Panc1 (cell line): ENCODE measurements around the gene CUL1. TPM values are rescaled to one million over a fixed set of nuclear protein-coding genes. Genes with fewer than 3 reads are reported as not detected.

Experiments
- ATAC-seq: fragments of 200-7000 bp; cut with Tn5 transposase; 2 replicates; pipeline ENCODE4 v1.9.1; 2020; ENCODE audit warnings: mild to moderate bottlenecking, moderate library complexity
- BruUV-seq: library from RNA; stranded (reverse); fragments of 400-500 nt; replicated peaks from 2 replicates; lab custom pipeline; 2021; lab: Mats Ljungman, UMichigan
- CTCF ChIA-PET: fragments of 300-600 bp; sonication (Branson Sonifier 250); formaldehyde crosslinking; loops from one replicate; lab custom pipeline; 2022; ENCODE audit warnings: antibody characterized with exemption; lab: Charles Lee
- POLR2A ChIA-PET: fragments of 300-600 bp; sonication (Branson Sonifier 250); formaldehyde crosslinking; loops from one replicate; lab custom pipeline; 2022; ENCODE audit warnings: antibody characterized with exemption; lab: Charles Lee
- DNase-seq: peaks from one replicate; pipeline ENCODE4 v3.0.0-alpha.2; 2010; ENCODE audit warnings: low read depth, low spot score
- H3K27ac ChIP-seq: 2 replicates; pipeline ENCODE4 v1.5.1; 2011; ENCODE audit warnings: mild to moderate bottlenecking, low read length, inconsistent platforms
- H3K27me3 ChIP-seq: fragments of 200-500 bp; sonication (Bioruptor generic); 2 replicates; pipeline ENCODE4 v1.6.0; 2014; ENCODE audit warnings: low read length, inconsistent platforms; ENCODE audit not compliant: control insufficient read depth, insufficient read depth
- H3K36me3 ChIP-seq: fragments of 200-500 bp; sonication (Bioruptor generic); 2 replicates; pipeline ENCODE4 v1.5.1; 2014; ENCODE audit warnings: inconsistent platforms, mild to moderate bottlenecking, low read length, moderate library complexity; ENCODE audit not compliant: control insufficient read depth, insufficient read depth
- H3K4me1 ChIP-seq: 2 replicates; pipeline ENCODE4 v1.5.1; 2011; ENCODE audit warnings: inconsistent platforms, mild to moderate bottlenecking, low read length, moderate library complexity; ENCODE audit not compliant: control insufficient read depth, insufficient read depth
- H3K4me3 ChIP-seq, 2 experiments: 2 replicates each; pipeline ENCODE4 v1.5.1; 2011 to 2012; ENCODE audit warnings: low read depth in 2 of 2, low read length in 2 of 2, mild to moderate bottlenecking in 2 of 2, inconsistent platforms in 1 of 2, moderate library complexity in 1 of 2
- H3K9me3 ChIP-seq: fragments of 200-500 bp; sonication (Bioruptor generic); 2 replicates; pipeline ENCODE4 v1.5.1; 2014; ENCODE audit warnings: low read depth, mild to moderate bottlenecking, inconsistent platforms, low read length, moderate library complexity; ENCODE audit not compliant: control insufficient read depth, insufficient read depth
- POLR2AphosphoS5 ChIP-seq: IDR thresholded peaks from 2 replicates; pipeline ENCODE4 v1.6.1; 2012; ENCODE audit warnings: mild to moderate bottlenecking, low read depth, low read length, moderate library complexity
- SIN3A ChIP-seq: IDR thresholded peaks from 2 replicates; pipeline ENCODE4 v1.6.1; 2012; ENCODE audit warnings: low read depth, mild to moderate bottlenecking, low read length, moderate library complexity, borderline replicate concordance; ENCODE audit not compliant: insufficient read depth
- TCF7L2 ChIP-seq: IDR thresholded peaks from 2 replicates; pipeline ENCODE4 v1.6.1; 2011; ENCODE audit warnings: mild to moderate bottlenecking, low read depth, low read length, inconsistent platforms
- in situ Hi-C: cut with HindIII; loops from 2 replicates; pipeline ENCODE4 v1.10.0; 2016; ENCODE audit warnings: low sequenced_read_pairs, low pct_unique_long_range_greater_than_20kb
- intact Hi-C: fragments of 100-400 bp; cut with micrococcal nuclease; formaldehyde crosslinking; loops from one replicate; pipeline ENCODE4 v1.10.0; 2022; ENCODE audit not compliant: unreplicated experiment
- total RNA-seq: library from RNA; stranded (reverse); gene quantifications from one replicate; pipeline ENCODE4 v1.2.1, GENCODE V29; 2021; ENCODE audit not compliant: unreplicated experiment
- TF ChIP-seq, protein P1 (sequence below): fragments of 450-650 bp; IDR thresholded peaks from 2 replicates; pipeline ENCODE4 v1.5.1; 2017; ENCODE audit warnings: mild to moderate bottlenecking
- TF ChIP-seq, protein P2 (sequence below), 2 experiments: IDR thresholded peaks; 2 replicates each; pipeline ENCODE4 v1.6.1; 2011 to 2012; ENCODE audit warnings: low read depth in 2 of 2, control low read depth in 1 of 2, low read length in 1 of 2, mild to moderate bottlenecking in 1 of 2, moderate library complexity in 1 of 2; ENCODE audit not compliant: insufficient read depth in 1 of 2

The CUL1 gene
- total RNA-seq, 1 experiment from 2014 or later, result 60.6 TPM

DNA sequence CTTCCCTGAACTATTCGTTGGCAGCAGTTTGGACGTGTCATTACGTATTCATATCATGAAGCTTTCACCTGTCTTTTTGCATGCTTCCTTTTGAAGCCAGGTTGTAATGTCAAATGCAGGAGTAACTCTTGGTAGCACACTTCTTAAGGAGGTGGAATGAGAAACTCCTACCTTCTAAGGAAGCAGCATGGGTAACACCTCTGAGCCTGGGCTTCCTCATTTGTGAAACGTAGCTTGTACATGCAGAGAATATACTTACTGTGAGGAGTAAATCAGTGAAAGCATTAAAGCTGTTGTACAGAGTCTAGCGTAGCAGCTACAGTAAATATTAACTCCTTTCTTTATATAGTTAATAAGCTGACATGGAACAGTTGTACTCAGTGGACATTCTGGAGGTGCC, 21.1 kb downstream of the CUL1 start:
- ChIA-PET CTCF (no interaction called here), POLR2A (interaction anchor here (0.6 to 0.7 kb wide), 2 partner anchors 11 to 268 kb away, joined by 3 read pairs; no protein-coding TSS in a partner anchor)
- intact Hi-C loops (no loop called here), in situ Hi-C loops (no loop called here)
- Histone ChIP-seq H3K36me3 (no peaks in the 10 kb centered on the region), H3K4me1 (peaks cover 4% of the 10 kb centered on the region; the same call in 1 of the 2 replicates), H3K27ac (no peak overlapping the region), H3K27me3 (no peaks in the 10 kb centered on the region), H3K4me3 (no peak overlapping the region), H3K9me3 (no peaks in the 10 kb centered on the region)
- TF ChIP-seq POLR2AphosphoS5, result no peak
- TF ChIP-seq, protein P1, sequence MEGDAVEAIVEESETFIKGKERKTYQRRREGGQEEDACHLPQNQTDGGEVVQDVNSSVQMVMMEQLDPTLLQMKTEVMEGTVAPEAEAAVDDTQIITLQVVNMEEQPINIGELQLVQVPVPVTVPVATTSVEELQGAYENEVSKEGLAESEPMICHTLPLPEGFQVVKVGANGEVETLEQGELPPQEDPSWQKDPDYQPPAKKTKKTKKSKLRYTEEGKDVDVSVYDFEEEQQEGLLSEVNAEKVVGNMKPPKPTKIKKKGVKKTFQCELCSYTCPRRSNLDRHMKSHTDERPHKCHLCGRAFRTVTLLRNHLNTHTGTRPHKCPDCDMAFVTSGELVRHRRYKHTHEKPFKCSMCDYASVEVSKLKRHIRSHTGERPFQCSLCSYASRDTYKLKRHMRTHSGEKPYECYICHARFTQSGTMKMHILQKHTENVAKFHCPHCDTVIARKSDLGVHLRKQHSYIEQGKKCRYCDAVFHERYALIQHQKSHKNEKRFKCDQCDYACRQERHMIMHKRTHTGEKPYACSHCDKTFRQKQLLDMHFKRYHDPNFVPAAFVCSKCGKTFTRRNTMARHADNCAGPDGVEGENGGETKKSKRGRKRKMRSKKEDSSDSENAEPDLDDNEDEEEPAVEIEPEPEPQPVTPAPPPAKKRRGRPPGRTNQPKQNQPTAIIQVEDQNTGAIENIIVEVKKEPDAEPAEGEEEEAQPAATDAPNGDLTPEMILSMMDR, result no peak
- ATAC-seq (no peak), DNase-seq (no peak)
- no TSS peak for BruUV-seq

DNA sequence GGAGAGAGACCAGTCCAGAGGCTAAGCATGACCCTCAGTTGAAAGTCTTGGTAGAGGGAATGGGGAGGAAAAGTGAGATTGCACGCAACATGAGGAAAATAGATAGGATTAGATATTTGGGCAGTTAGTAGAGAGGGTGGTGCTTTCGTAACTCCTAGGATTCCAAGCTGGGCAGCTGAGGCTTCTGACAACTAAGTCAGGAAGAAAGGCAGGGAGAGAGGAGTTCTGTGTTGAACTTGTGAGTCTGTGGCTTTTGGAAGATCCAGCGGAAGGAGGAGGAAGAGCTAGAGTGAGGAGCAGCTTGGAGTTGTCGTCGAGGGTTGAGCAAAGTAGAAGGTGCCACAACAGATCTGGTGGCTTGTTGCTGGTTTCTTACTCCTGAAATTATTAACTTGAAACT, 21.8 kb downstream of the CUL1 start:
- intact Hi-C loops (no loop called here), in situ Hi-C loops (no loop called here)
- TF ChIP-seq TCF7L2, result no peak
- TF ChIP-seq, protein P1, result no peak
- TF ChIP-seq POLR2AphosphoS5, result no peak
- no peak for TF ChIP-seq SIN3A
- TF ChIP-seq, protein P2, sequence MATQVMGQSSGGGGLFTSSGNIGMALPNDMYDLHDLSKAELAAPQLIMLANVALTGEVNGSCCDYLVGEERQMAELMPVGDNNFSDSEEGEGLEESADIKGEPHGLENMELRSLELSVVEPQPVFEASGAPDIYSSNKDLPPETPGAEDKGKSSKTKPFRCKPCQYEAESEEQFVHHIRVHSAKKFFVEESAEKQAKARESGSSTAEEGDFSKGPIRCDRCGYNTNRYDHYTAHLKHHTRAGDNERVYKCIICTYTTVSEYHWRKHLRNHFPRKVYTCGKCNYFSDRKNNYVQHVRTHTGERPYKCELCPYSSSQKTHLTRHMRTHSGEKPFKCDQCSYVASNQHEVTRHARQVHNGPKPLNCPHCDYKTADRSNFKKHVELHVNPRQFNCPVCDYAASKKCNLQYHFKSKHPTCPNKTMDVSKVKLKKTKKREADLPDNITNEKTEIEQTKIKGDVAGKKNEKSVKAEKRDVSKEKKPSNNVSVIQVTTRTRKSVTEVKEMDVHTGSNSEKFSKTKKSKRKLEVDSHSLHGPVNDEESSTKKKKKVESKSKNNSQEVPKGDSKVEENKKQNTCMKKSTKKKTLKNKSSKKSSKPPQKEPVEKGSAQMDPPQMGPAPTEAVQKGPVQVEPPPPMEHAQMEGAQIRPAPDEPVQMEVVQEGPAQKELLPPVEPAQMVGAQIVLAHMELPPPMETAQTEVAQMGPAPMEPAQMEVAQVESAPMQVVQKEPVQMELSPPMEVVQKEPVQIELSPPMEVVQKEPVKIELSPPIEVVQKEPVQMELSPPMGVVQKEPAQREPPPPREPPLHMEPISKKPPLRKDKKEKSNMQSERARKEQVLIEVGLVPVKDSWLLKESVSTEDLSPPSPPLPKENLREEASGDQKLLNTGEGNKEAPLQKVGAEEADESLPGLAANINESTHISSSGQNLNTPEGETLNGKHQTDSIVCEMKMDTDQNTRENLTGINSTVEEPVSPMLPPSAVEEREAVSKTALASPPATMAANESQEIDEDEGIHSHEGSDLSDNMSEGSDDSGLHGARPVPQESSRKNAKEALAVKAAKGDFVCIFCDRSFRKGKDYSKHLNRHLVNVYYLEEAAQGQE (IDR thresholded peaks at IDR 0.05; ENCODE audit: insufficient read depth in 1 of 2, low read depth in 2 of 2, low read length in 1 of 2), result no peak
- CTCF ChIA-PET, result no interaction called here
- BruUV-seq, result no TSS peak
- Histone ChIP-seq H3K4me1 (peaks cover 4% of the 10 kb centered on the region; the same call in 1 of the 2 replicates), H3K36me3 (no peaks in the 10 kb centered on the region), H3K9me3 (no peaks in the 10 kb centered on the region), H3K4me3 (no peak overlapping the region), H3K27ac (no peak overlapping the region), H3K27me3 (no peaks in the 10 kb centered on the region)
- DNase-seq, result no peak
- POLR2A ChIA-PET, result no interaction called here
- no peak for ATAC-seq
